H1 (cell line): Measurements from ENCODE around the gene NRXN3. TPM values are rescaled to one million over a fixed set of nuclear protein-coding genes. Genes with fewer than 3 reads are reported as not detected.

Experiments
- CTCF ChIA-PET: fragments of 300-600 bp; sonication (Branson Sonifier 250); formaldehyde crosslinking; loops from one replicate; lab custom pipeline; 2021; ENCODE audit not compliant: partially characterized antibody; lab: Charles Lee
- POLR2A ChIA-PET: fragments of 300-600 bp; sonication (Branson Sonifier 250); formaldehyde crosslinking; loops from one replicate; lab custom pipeline; 2021; ENCODE audit warnings: inconsistent platforms; ENCODE audit not compliant: partially characterized antibody; lab: Charles Lee
- DNase-seq, 2 experiments: peaks; one replicate each; pipeline versions ENCODE4 v3.0.0 to v3.0.0-alpha.2; 2010 to 2022; ENCODE audit warnings: low spot score in 2 of 2, low read depth in 1 of 2, mixed read lengths in 1 of 2
- FAIRE-seq: peaks from 2 replicates; lab custom pipeline; 2011; peaks lifted over from hg19 to GRCh38; lab: Jason Lieb, UNC
- H2AFZ ChIP-seq: 2 replicates; pipeline ENCODE4 v1.8.1; 2012; ENCODE audit warnings: low read length, inconsistent platforms
- H2AK5ac ChIP-seq: 2 replicates; pipeline ENCODE4 v1.6.1; 2013; ENCODE audit warnings: low read depth, low read length
- H2BK120ac ChIP-seq: replicated peaks from 2 replicates; pipeline ENCODE3; 2013; ENCODE audit warnings: low read depth, low read length, inconsistent platforms
- H2BK12ac ChIP-seq: 2 replicates; pipeline ENCODE4 v1.6.1; 2013; ENCODE audit warnings: low read depth, low read length
- H2BK15ac ChIP-seq: 2 replicates; pipeline ENCODE4 v1.6.1; 2013; ENCODE audit warnings: low read length
- H2BK20ac ChIP-seq: 2 replicates; pipeline ENCODE4 v1.6.1; 2013; ENCODE audit warnings: low read length
- H2BK5ac ChIP-seq: 2 replicates; pipeline ENCODE4 v1.6.1; 2013; ENCODE audit warnings: low read depth, low read length
- H3K14ac ChIP-seq: 2 replicates; pipeline ENCODE4 v1.6.1; 2013; ENCODE audit warnings: inconsistent platforms; ENCODE audit not compliant: insufficient read length
- H3K18ac ChIP-seq: 2 replicates; pipeline ENCODE4 v1.6.1; 2013; ENCODE audit warnings: low read length; ENCODE audit errors: extremely low read depth
- H3K23ac ChIP-seq: 2 replicates; pipeline ENCODE4 v1.6.1; 2013; ENCODE audit warnings: inconsistent platforms; ENCODE audit not compliant: insufficient read length
- H3K23me2 ChIP-seq: 2 replicates; pipeline ENCODE4 v1.6.1; 2013; ENCODE audit warnings: low read depth, low read length
- H3K27ac ChIP-seq: 2 replicates; pipeline ENCODE4 v1.6.1; 2011; ENCODE audit warnings: low read depth, low read length, inconsistent platforms
- H3K27me3 ChIP-seq, 4 experiments: replicated peaks in 1 of 4; 1 replicate in 1 of 4; 2 replicates in 3 of 4; pipeline versions ENCODE4 v1.6.1 to v1.8.1; 2011 to 2013; ENCODE audit warnings: low read length in 3 of 4, mild to moderate bottlenecking in 3 of 4, inconsistent platforms in 2 of 4, mixed read lengths in 2 of 4, moderate library complexity in 1 of 4; ENCODE audit not compliant: control insufficient read depth in 3 of 4, insufficient read depth in 3 of 4; ENCODE audit errors: extremely low read depth in 1 of 4
- H3K36me3 ChIP-seq, 4 experiments: 2 replicates each; pipeline versions ENCODE4 v1.6.1 to v1.8.1; 2011 to 2013; ENCODE audit warnings: mild to moderate bottlenecking in 4 of 4, low read length in 3 of 4, moderate library complexity in 2 of 4, control low read depth in 1 of 4, inconsistent platforms in 1 of 4; ENCODE audit not compliant: insufficient read depth in 4 of 4, control insufficient read depth in 2 of 4
- H3K4ac ChIP-seq: replicated peaks from 2 replicates; pipeline ENCODE3; 2013; ENCODE audit warnings: low read length, low read depth, mixed read lengths, inconsistent platforms; ENCODE audit not compliant: insufficient read length
- H3K4me1 ChIP-seq, 4 experiments: replicated peaks in 1 of 4; 1 replicate in 1 of 4; 2 replicates in 3 of 4; pipeline versions ENCODE4 v1.6.1 to v1.8.1; 2011 to 2013; ENCODE audit warnings: low read length in 3 of 4, inconsistent platforms in 2 of 4, mixed read lengths in 1 of 4; ENCODE audit not compliant: insufficient read depth in 4 of 4, control insufficient read depth in 3 of 4
- H3K4me2 ChIP-seq, 2 experiments: 2 replicates each; pipeline versions ENCODE4 v1.6.1 to v1.8.1; 2011 to 2013; ENCODE audit warnings: low read depth in 2 of 2, low read length in 2 of 2, control low read depth in 1 of 2, inconsistent platforms in 1 of 2, mild to moderate bottlenecking in 1 of 2; ENCODE audit not compliant: insufficient read depth in 1 of 2
- H3K4me3 ChIP-seq, 4 experiments: fragments of 200-600, 300-600 bp in 1 of 4; sonication (generic), shearing (Covaris generic), sonication (Bioruptor Twin) in 1 of 4; 2 replicates each; pipeline versions ENCODE4 v1.5.1 to v1.8.1; 2011 to 2016; ENCODE audit warnings: low read length in 4 of 4, low read depth in 3 of 4, control low read depth in 2 of 4, inconsistent platforms in 2 of 4, mild to moderate bottlenecking in 2 of 4, mixed read lengths in 1 of 4, moderate library complexity in 1 of 4; ENCODE audit not compliant: insufficient read depth in 2 of 4; ENCODE audit errors: extremely low read depth in 1 of 4
- H3K56ac ChIP-seq: replicated peaks from 2 replicates; pipeline ENCODE3; 2013; ENCODE audit warnings: low read depth, mild to moderate bottlenecking, mixed read lengths, low read length, inconsistent platforms; ENCODE audit not compliant: insufficient read length
- H3K79me1 ChIP-seq: 2 replicates; pipeline ENCODE4 v1.6.1; 2013; ENCODE audit warnings: low read depth, low read length, control low read depth
- H3K79me2 ChIP-seq, 2 experiments: 2 replicates each; pipeline versions ENCODE4 v1.6.1 to v1.8.1; 2012 to 2013; ENCODE audit warnings: low read length in 2 of 2, mild to moderate bottlenecking in 2 of 2, inconsistent platforms in 1 of 2; ENCODE audit not compliant: insufficient read depth in 2 of 2, control insufficient read depth in 1 of 2
- H3K9ac ChIP-seq, 4 experiments: replicated peaks in 1 of 4; 1 replicate in 1 of 4; 2 replicates in 3 of 4; pipeline versions ENCODE4 v1.6.1 to v1.8.1; 2011 to 2013; ENCODE audit warnings: low read depth in 3 of 4, low read length in 3 of 4, control low read depth in 2 of 4, mild to moderate bottlenecking in 2 of 4, moderate library complexity in 2 of 4, inconsistent platforms in 1 of 4; ENCODE audit errors: extremely low read depth in 1 of 4
- H3K9me3 ChIP-seq, 2 experiments: 2 replicates each; pipeline versions ENCODE4 v1.6.1 to v1.8.1; 2012 to 2013; ENCODE audit warnings: mild to moderate bottlenecking in 2 of 2, moderate library complexity in 2 of 2, control low read depth in 1 of 2, inconsistent platforms in 1 of 2, low read depth in 1 of 2, low read length in 1 of 2, mixed read lengths in 1 of 2; ENCODE audit not compliant: insufficient read depth in 2 of 2
- H4K20me1 ChIP-seq, 2 experiments: replicated peaks in 1 of 2; 2 replicates each; pipeline versions ENCODE3 to v1.8.1; 2011 to 2013; ENCODE audit warnings: inconsistent platforms in 2 of 2, low read length in 2 of 2, mild to moderate bottlenecking in 1 of 2; ENCODE audit not compliant: insufficient read depth in 2 of 2, control insufficient read depth in 1 of 2
- H4K5ac ChIP-seq: 2 replicates; pipeline ENCODE4 v1.6.1; 2013; ENCODE audit warnings: low read length, low read depth, mixed read lengths, inconsistent platforms; ENCODE audit not compliant: insufficient read length
- H4K8ac ChIP-seq: 2 replicates; pipeline ENCODE4 v1.8.0; 2013; ENCODE audit warnings: mild to moderate bottlenecking, moderate library complexity, low read length, inconsistent platforms; ENCODE audit not compliant: insufficient read depth; ENCODE audit errors: extremely low read depth
- H4K91ac ChIP-seq: replicated peaks from 2 replicates; pipeline ENCODE3; 2013; ENCODE audit warnings: low read length, mixed read lengths, inconsistent platforms; ENCODE audit not compliant: insufficient read length
- CTCF ChIP-seq, 3 experiments: IDR thresholded peaks; 1 replicate in 2 of 3; 2 replicates in 1 of 3; pipeline versions ENCODE4 v1.5.1 to v1.6.1; 2011; ENCODE audit warnings: low read length in 3 of 3, mild to moderate bottlenecking in 3 of 3, inconsistent platforms in 2 of 3, low read depth in 1 of 3, moderate library complexity in 1 of 3; ENCODE audit not compliant: insufficient read depth in 1 of 3; ENCODE audit errors: control extremely low read depth in 1 of 3
- FOSL1 ChIP-seq: IDR thresholded peaks from 2 replicates; pipeline ENCODE4 v1.6.1; 2011; ENCODE audit warnings: mild to moderate bottlenecking, low read depth, low read length, moderate library complexity; ENCODE audit not compliant: insufficient read depth
- RAD21 ChIP-seq, 2 experiments: IDR thresholded peaks in 1 of 2; conservative IDR thresholded peaks in 1 of 2; 2 replicates each; pipeline ENCODE4 v1.6.1; 2011; ENCODE audit warnings: low read depth in 2 of 2, low read length in 2 of 2, improper control_type of control experiment in 1 of 2, inconsistent platforms in 1 of 2, mild to moderate bottlenecking in 1 of 2, moderate library complexity in 1 of 2
- WGBS, 2 experiments: shearing (Covaris generic) in 1 of 2; methylation state at CpG; one replicate each; pipeline versions ENCODE4 v1.1.6 to v1.1.7; 2013 to 2015; ENCODE audit warnings: low lambda C conversion rate in 2 of 2, mixed read lengths in 2 of 2, inconsistent platforms in 1 of 2, low coverage in 1 of 2, missing lambda C conversion rate in 1 of 2; ENCODE audit not compliant: insufficient replicate concordance in 2 of 2, insufficient coverage in 1 of 2, insufficient read length in 1 of 2; ENCODE audit errors: extremely low coverage in 1 of 2, missing lambda C conversion rate in 1 of 2; 5-methylcytosine and 5-hydroxymethylcytosine counted together
- polyA plus RNA-seq, 7 experiments: library from polyadenylated mRNA; depleted of rRNA in 3 of 7; stranded (reverse) in 5 of 7; unstranded in 2 of 7; fragments of >200 nt in 5 of 7; fragments of 200-250 nt in 2 of 7; gene quantifications; 1 replicate in 5 of 7; 2 replicates in 1 of 7; 4 replicates in 1 of 7; pipeline versions ENCODE4 v1.2.1 to v1.2.3, GENCODE V29; 2011 to 2013; ENCODE audit warnings: missing spikeins in 2 of 7, mixed read lengths in 2 of 7
- total RNA-seq: library from RNA; stranded (reverse); fragmentation: NEBNext Ultra II Directional; extraction: Animal tissue kit (Norgen Biotek cat#: 25700); gene quantifications from 2 replicates; pipeline ENCODE4 v1.2.1, GENCODE V29; 2021

The NRXN3 gene
- total and polyA plus RNA-seq, 2 of the 8 experiments (the other 6 are each of a cell fraction or from before 2014, with no cell fraction given), result 2.6 to 4.1 TPM

DNA sequence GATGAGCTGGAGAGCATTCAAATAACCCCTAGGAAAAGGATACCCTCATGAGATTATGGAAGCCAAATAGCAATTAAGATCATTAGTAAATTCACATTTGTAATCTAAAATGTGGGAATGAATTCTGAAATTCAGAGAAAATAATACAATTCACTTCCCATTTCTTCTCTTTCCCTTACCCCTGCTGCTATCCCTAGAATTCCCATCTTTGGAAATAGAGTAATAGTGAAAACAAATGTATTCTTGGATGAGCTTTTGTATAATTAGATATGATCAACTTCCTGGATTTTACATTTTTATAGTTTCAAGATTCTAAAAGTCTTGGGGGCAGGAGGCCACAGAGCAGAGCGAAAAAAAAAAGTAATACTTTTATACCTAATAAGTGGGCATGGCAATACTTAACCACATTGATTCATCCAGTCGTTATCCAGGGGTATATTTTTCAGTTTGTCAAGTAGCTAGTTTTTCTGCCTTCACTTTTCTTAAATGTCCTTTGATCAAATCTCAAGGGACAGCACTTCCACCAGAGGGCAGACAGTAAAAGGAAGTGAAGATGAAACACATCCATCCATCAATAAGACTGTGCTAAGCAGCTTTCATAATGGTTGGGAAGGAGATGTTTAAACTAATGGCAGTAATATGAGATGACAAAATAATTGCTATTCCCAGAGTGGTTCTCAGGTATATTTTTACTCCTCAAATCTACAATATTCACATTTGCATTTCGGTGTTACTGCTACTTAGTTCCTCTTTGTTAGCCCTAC lies 1639.9 kb downstream of the NRXN3 start:
- TF ChIP-seq RAD21 (IDR thresholded peaks at IDR 0.05 in 1 of 2, conservative IDR thresholded peaks at IDR 0.05 in 1 of 2; ENCODE audit: low read depth in 2 of 2, low read length in 2 of 2) (peak; percentile 56 to 60), FOSL1 (no peak), CTCF (IDR thresholded peaks at IDR 0.05; ENCODE audit: control extremely low read depth in 1 of 3, insufficient read depth in 1 of 3, low read depth in 1 of 3, low read length in 3 of 3) (peak in 2 of 3 experiments; percentile 12 to 47; a peak in 2 of 4 replicates)
- Histone ChIP-seq H3K4me2 (no peak overlapping the region), H2BK15ac (no peak overlapping the region), H2BK20ac (no peak overlapping the region), H3K9ac (no peak overlapping the region), H3K56ac (no peak overlapping the region), H3K4me3 (no peak overlapping the region), H3K4me1 (no peaks in the 10 kb centered on the region), H4K5ac (no peak overlapping the region), H3K79me2 (no peaks in the 10 kb centered on the region), H2BK5ac (no peak overlapping the region), H3K9me3 (no peaks in the 10 kb centered on the region), H3K14ac (no peak overlapping the region), H3K79me1 (no peaks in the 10 kb centered on the region), H2BK12ac (no peak overlapping the region), H2BK120ac (no peak overlapping the region), H3K23ac (no peak overlapping the region), H2AFZ (no peak overlapping the region), H4K20me1 (no peaks in the 10 kb centered on the region), H3K4ac (no peak overlapping the region), H3K18ac (no peak overlapping the region), H3K36me3 (no peaks in the 10 kb centered on the region), H2AK5ac (no peak overlapping the region), H3K23me2 (no peaks in the 10 kb centered on the region), H4K91ac (no peak overlapping the region), H3K27me3 (no peaks in the 10 kb centered on the region), H4K8ac (no peak overlapping the region), H3K27ac (no peak overlapping the region)
- whole genome bisulfite sequencing, 2 experiments, result 82% methylated on average over 3 of the region's 3 CpGs; no CpG with 5 or more reads in 1 of the 2 experiments
- FAIRE-seq, result peak; percentile 55
- POLR2A ChIA-PET, result no interaction called here
- CTCF ChIA-PET, result interaction anchor here (0.6 to 5.7 kb wide), 26 partner anchors 10 to 800 kb away, joined by 3 to 35 read pairs (median 4); no protein-coding TSS in a partner anchor
- no peak for DNase-seq
